HG03565 (cell line): ENCODE data around the gene TSPAN15.
"Not testable (repeated sequence)": the region's sequence is repeated elsewhere in the genome, so short reads cannot be mapped to it uniquely, and the experiment has no call there.

ENCODE experiments used
- ATAC-seq: cut with Tn5 transposase; IDR thresholded peaks from one replicate; pipeline ENCODE4 v1.9.1; 2021; ENCODE audit warnings: mild to moderate bottlenecking, moderate library complexity; ENCODE audit not compliant: unreplicated experiment

Gene TSPAN15

GRCh38 chr10:69533658-69534057 is 82.4 kb downstream of the TSPAN15 start:
- ATAC-seq = no peak

GRCh38 chr10:69536521-69536920 is 85.3 kb downstream of the TSPAN15 start:
- ATAC-seq = not testable (repeated sequence)

- no peak for ATAC-seq
These were observed 86.2 kb downstream of the TSPAN15 start for GRCh38 chr10:69537449-69537848.

- ATAC-seq = no peak
These were observed 87.2 kb downstream of the TSPAN15 start for GRCh38 chr10:69538461-69538860.

GRCh38 chr10:69541463-69541862 is 90.2 kb downstream of the TSPAN15 start:
- no peak for ATAC-seq

GRCh38 chr10:69549959-69550358 is 98.7 kb downstream of the TSPAN15 start:
- ATAC-seq = no peak

GRCh38 chr10:69552268-69552667 is 101.0 kb downstream of the TSPAN15 start:
- ATAC-seq = no peak

GRCh38 chr10:69553328-69553727 is 102.1 kb downstream of the TSPAN15 start:
- ATAC-seq = no peak

- no peak for ATAC-seq
These were observed 103.3 kb downstream of the TSPAN15 start for GRCh38 chr10:69554611-69555010.
